HEK293T (cell line): ENCODE data around the gene ZNF138.

Experiments used
- CTCF ChIA-PET: fragments of 350-600 bp; formaldehyde crosslinking; extraction: SDS; loops from one replicate; lab custom pipeline; 2021; ENCODE audit warnings: antibody characterized with exemption, inconsistent platforms; lab: Yijun Ruan, JAX
- POLR2A ChIA-PET: fragments of 350-600 bp; formaldehyde crosslinking; extraction: SDS; loops from one replicate; lab custom pipeline; 2020; ENCODE audit warnings: antibody characterized with exemption, inconsistent platforms; lab: Yijun Ruan, JAX
- DNase-seq: peaks from one replicate; pipeline ENCODE4 v3.0.0; 2012; ENCODE audit warnings: mixed read lengths; ENCODE audit errors: extremely low spot score
- ARNT ChIP-seq: fragments of 450-650 bp; IDR thresholded peaks from 2 replicates; pipeline ENCODE4 v1.6.1; 2017; ENCODE audit warnings: mild to moderate bottlenecking
- BHLHE40 ChIP-seq: fragments of 450-650 bp; IDR thresholded peaks from 2 replicates; pipeline ENCODE4 v1.6.1; 2016; ENCODE audit warnings: mild to moderate bottlenecking, moderate library complexity, borderline replicate concordance
- FOXA1 ChIP-seq: fragments of 450-650 bp; IDR thresholded peaks from 2 replicates; pipeline ENCODE4 v1.6.1; 2016; ENCODE audit warnings: mild to moderate bottlenecking
- FOXK2 ChIP-seq: fragments of 450-650 bp; IDR thresholded peaks from 2 replicates; pipeline ENCODE4 v1.6.1; 2016; ENCODE audit warnings: mild to moderate bottlenecking
- FOXM1 ChIP-seq: fragments of 450-650 bp; IDR thresholded peaks from 2 replicates; pipeline ENCODE4 v1.6.1; 2017; ENCODE audit warnings: mild to moderate bottlenecking, borderline replicate concordance
- L3MBTL2 ChIP-seq: fragments of 450-650 bp; conservative IDR thresholded peaks from 2 replicates; pipeline ENCODE4 v1.6.1; 2016; ENCODE audit warnings: mild to moderate bottlenecking
- LEF1 ChIP-seq: fragments of 450-650 bp; IDR thresholded peaks from 2 replicates; pipeline ENCODE4 v1.6.1; 2017; ENCODE audit warnings: mild to moderate bottlenecking, borderline replicate concordance
- NFRKB ChIP-seq: fragments of 450-650 bp; IDR thresholded peaks from 2 replicates; pipeline ENCODE4 v1.6.1; 2016; ENCODE audit warnings: mild to moderate bottlenecking, moderate library complexity
- PKNOX1 ChIP-seq: fragments of 450-650 bp; IDR thresholded peaks from 2 replicates; pipeline ENCODE4 v1.6.1; 2016
- SP1 ChIP-seq: fragments of 450-650 bp; IDR thresholded peaks from 2 replicates; pipeline ENCODE4 v1.6.1; 2017
- SUZ12 ChIP-seq: fragments of 450-650 bp; IDR thresholded peaks from 2 replicates; pipeline ENCODE4 v1.6.1; 2016; ENCODE audit warnings: mild to moderate bottlenecking
- TARDBP ChIP-seq: fragments of 450-650 bp; IDR thresholded peaks from 2 replicates; pipeline ENCODE4 v1.6.1; 2016
- ZNF384 ChIP-seq: fragments of 450-650 bp; IDR thresholded peaks from 2 replicates; pipeline ENCODE4 v1.6.1; 2016

The ZNF138 gene

GRCh38 chr7:64881461-64882287, 87.4 kb downstream of the ZNF138 start:
- POLR2A ChIA-PET, result no interaction called here
- CTCF ChIA-PET, result no interaction called here
- TF ChIP-seq TARDBP, result no peak
- TF ChIP-seq FOXK2, result no peak
- TF ChIP-seq ARNT, result no peak
- no peak for TF ChIP-seq NFRKB
- TF ChIP-seq L3MBTL2, result no peak
- TF ChIP-seq ZNF384, result no peak
- TF ChIP-seq LEF1, result no peak
- no peak for TF ChIP-seq FOXM1
- TF ChIP-seq FOXA1, result no peak
- no peak for TF ChIP-seq SUZ12
- TF ChIP-seq PKNOX1, result no peak
- TF ChIP-seq SP1, result no peak

GRCh38 chr7:64882341-64883112, 88.3 kb downstream of the ZNF138 start:
- no peak for DNase-seq
- no peak for TF ChIP-seq BHLHE40
- TF ChIP-seq ARNT, result no peak
- CTCF ChIA-PET, result no interaction called here
- POLR2A ChIA-PET, result no interaction called here

More at GRCh38 chr7:64881461-64882287, 87.4 kb downstream of the ZNF138 start:
- no peak for DNase-seq
